ACC112 (cell line): Measurements from ENCODE around the gene FBN3.
"Not testable (repeated sequence)": the region's sequence is repeated elsewhere in the genome, so short reads cannot be mapped to it uniquely, and the experiment has no call there.

Experiments used
- H2AFZ ChIP-seq: fragments of 200-600 bp; sonication (generic); one replicate; pipeline ENCODE4 v1.6.0; 2017; ENCODE audit warnings: antibody characterized with exemption, low read length; ENCODE audit not compliant: unreplicated experiment
- H3K27ac ChIP-seq: fragments of 200-600 bp; sonication (generic); 2 replicates; pipeline ENCODE4 v1.5.1; 2014; ENCODE audit warnings: low read depth, mild to moderate bottlenecking, antibody characterized with exemption, low read length, moderate library complexity
- H3K27me3 ChIP-seq: fragments of 200-600 bp; sonication (generic); 2 replicates; pipeline ENCODE4 v1.6.1; 2014; ENCODE audit warnings: mild to moderate bottlenecking, antibody characterized with exemption, low read length, moderate library complexity, mixed read lengths; ENCODE audit not compliant: insufficient read depth
- H3K36me3 ChIP-seq: fragments of 200-600 bp; sonication (generic); 2 replicates; pipeline ENCODE4 v1.6.1; 2016; ENCODE audit warnings: mild to moderate bottlenecking, antibody characterized with exemption, low read length, moderate library complexity, mixed read lengths; ENCODE audit not compliant: insufficient read depth
- H3K4me1 ChIP-seq: fragments of 200-600 bp; sonication (generic); one replicate; pipeline ENCODE4 v1.6.1; 2016; ENCODE audit warnings: low read length, mixed read lengths; ENCODE audit not compliant: insufficient read depth, unreplicated experiment, control insufficient read depth
- H3K4me3 ChIP-seq: fragments of 200-600 bp; sonication (generic); 2 replicates; pipeline ENCODE4 v1.5.1; 2014; ENCODE audit warnings: mild to moderate bottlenecking, low read depth, low read length
- H3K79me2 ChIP-seq: fragments of 200-600 bp; sonication (generic); one replicate; pipeline ENCODE4 v1.6.0; 2016; ENCODE audit warnings: low read length; ENCODE audit not compliant: control insufficient read depth, unreplicated experiment, insufficient read depth

Gene FBN3

DNA sequence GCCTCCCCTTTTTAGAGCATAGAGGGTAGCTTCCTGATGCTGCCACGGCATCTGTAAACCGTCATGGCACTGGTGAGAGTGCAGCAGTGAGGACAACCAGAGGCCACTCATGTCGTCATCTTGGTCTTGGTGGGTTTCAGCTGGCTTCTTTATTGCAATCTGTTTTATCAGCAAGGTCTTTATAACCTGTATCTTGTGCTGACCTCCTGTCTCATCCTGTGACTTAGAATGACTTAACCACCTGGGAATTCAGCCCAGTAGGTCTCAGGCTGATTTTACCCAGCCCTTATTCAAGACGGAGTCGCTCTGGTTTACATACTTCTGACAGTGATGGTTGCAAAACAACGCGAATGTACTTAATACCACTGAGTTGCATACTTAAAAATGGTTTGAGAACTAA is 14.4 kb upstream of the FBN3 start:
- no peak overlapping the region for H2AFZ ChIP-seq
- no peaks in the 10 kb centered on the region for H3K36me3 ChIP-seq
- H3K27ac ChIP-seq, result no peak overlapping the region
- H3K4me3 ChIP-seq, result no peak overlapping the region
- H3K27me3 ChIP-seq, result no peaks in the 10 kb centered on the region
- no peaks in the 10 kb centered on the region for H3K4me1 ChIP-seq
- no peaks in the 10 kb centered on the region for H3K79me2 ChIP-seq

DNA sequence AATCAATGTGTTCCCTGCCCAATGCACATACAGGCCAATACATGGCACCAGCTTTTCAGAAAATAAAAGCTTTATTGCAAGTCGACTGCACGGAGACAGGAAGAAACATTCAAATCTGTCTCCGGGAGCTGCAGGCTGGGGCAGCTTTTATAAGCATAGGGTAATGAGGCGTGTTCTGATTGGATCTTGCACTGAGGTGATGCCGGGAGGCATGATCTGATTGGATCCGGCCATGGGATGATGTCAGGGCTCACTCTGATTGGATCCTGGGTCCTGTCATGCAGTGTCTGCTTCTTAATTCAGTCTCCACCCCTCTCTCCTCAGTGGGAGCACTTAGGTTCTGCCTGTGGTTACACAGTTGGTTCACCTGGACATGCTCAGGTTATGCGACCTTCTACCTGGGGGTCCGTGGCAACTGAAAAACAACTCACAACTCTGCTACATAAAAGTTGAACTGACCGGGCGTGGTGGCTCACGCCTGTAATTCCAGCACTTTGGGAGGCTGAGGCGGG is 11.8 kb upstream of the FBN3 start:
- H3K27ac ChIP-seq, result no peak overlapping the region
- H3K79me2 ChIP-seq, result no peaks in the 10 kb centered on the region
- peaks cover 5% of the 10 kb centered on the region; the same call in 1 of the 2 replicates for H3K27me3 ChIP-seq
- H3K4me1 ChIP-seq, result no peaks in the 10 kb centered on the region
- no peak overlapping the region for H2AFZ ChIP-seq
- no peaks in the 10 kb centered on the region for H3K36me3 ChIP-seq
- no peak overlapping the region for H3K4me3 ChIP-seq

GRCh38 chr19:8159322-8159721 is 9.9 kb upstream of the FBN3 start:
- not testable (repeated sequence) for H3K27ac ChIP-seq

GRCh38 chr19:8158411-8159074 is 9.2 kb upstream of the FBN3 start:
- Histone ChIP-seq H3K27ac (no peak overlapping the region), H3K4me1 (peaks cover 4% of the 10 kb centered on the region), H2AFZ (no peak overlapping the region), H3K4me3 (no peak overlapping the region), H3K79me2 (no peaks in the 10 kb centered on the region), H3K27me3 (peaks cover 5% of the 10 kb centered on the region; the same call in 1 of the 2 replicates), H3K36me3 (no peaks in the 10 kb centered on the region)

More at GRCh38 chr19:8159322-8159721, 9.9 kb upstream of the FBN3 start:
- not testable (repeated sequence) for H3K4me1 ChIP-seq, H2AFZ ChIP-seq, H3K4me3 ChIP-seq, H3K27me3 ChIP-seq, H3K36me3 ChIP-seq, H3K79me2 ChIP-seq

- Histone ChIP-seq H3K4me3 (no peak overlapping the region), H3K79me2 (no peaks in the 10 kb centered on the region), H3K36me3 (no peaks in the 10 kb centered on the region), H2AFZ (no peak overlapping the region), H3K4me1 (peaks cover 4% of the 10 kb centered on the region), H3K27ac (no peak overlapping the region), H3K27me3 (peaks cover 20% of the 10 kb centered on the region)
These were observed 5.9 kb upstream of the FBN3 start for GRCh38 chr19:8155318-8155717.

DNA sequence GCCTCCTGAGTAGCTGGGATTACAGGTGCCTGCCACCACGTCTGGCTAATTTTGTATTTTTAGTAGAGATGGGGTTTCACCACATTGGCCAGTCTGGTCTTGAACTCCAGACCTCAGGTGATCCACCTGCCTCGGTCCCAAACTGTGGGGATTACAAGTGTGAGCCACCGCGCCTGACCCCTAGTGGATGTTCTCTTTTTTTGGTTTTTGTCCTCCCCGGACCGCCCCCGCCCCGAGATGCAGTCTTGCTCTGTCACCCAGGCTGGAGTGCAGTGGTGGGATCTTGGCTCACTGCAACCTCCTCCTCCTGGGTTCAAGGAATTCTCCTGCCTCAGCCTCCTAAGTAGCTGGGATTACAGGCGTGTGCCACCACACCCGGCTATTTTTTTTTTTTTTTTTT is 4.6 kb upstream of the FBN3 start:
- not testable (repeated sequence) for H3K79me2 ChIP-seq

DNA sequence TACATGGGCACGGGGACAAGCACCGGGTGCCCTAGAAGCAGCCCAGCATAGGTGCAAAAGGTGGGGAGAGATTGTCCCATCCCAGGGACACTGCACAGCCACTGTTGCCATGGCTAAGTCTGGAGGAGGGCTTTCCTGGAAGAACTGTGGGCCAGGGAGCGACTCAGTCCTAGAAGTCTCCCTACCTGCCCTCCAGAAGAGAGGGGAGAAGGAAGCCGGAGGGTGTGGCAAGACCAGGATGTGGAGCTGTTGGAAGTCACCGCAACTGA is 2.3 kb upstream of the FBN3 start:
- H3K4me3 ChIP-seq, result no peak overlapping the region
- H3K36me3 ChIP-seq, result no peaks in the 10 kb centered on the region
- H2AFZ ChIP-seq, result no peak overlapping the region
- no peaks in the 10 kb centered on the region for H3K79me2 ChIP-seq
- H3K4me1 ChIP-seq, result peaks cover 4% of the 10 kb centered on the region
- peaks cover 47% of the 10 kb centered on the region for H3K27me3 ChIP-seq
- no peak overlapping the region for H3K27ac ChIP-seq

More for the DNA sequence above, 4.6 kb upstream of the FBN3 start:
- H3K4me3 ChIP-seq, H2AFZ ChIP-seq, H3K36me3 ChIP-seq, H3K4me1 ChIP-seq, H3K27ac ChIP-seq: not testable (repeated sequence)
- peaks cover 29% of the 10 kb centered on the region for H3K27me3 ChIP-seq

DNA sequence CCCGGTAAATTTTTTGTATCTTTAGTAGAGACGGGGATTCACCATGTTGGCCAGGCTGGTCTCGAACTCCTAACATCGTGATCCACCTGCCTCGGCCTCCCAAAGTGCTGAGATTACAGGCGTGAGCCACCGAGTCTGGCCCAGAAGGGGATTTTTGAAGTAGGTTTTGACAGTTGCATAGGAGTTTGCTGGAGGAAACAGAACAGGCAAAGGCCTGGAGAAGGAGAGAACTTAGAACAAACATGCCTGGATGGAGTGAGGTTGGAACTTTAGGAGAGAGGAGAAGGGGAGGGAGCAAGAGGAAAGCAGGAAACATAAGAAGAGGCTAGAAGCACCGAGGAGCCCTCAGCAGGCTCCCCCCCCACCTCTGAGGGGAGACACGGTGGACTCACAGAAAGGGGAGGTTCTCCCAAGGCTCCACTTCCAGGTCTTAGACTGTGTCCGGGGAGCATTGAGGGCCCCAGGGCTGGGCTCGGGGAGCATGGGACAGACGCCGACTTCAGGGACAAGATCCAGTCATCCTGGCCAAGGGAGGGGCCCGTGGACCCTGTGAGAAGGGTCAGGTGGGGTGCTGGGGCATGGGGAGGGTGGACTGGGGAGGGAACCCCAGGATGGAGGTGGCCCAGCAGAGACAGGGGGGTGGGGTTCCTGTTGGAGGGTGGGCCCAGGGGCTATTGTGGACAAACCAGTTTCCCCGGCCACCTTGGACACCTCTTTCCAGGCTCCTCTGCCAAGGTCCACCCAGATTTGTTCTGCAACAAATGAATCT is 1.8 kb upstream of the FBN3 start:
- Histone ChIP-seq H3K36me3 (no peaks in the 10 kb centered on the region), H3K27me3 (peaks cover 47% of the 10 kb centered on the region), H3K27ac (no peak overlapping the region), H3K79me2 (no peaks in the 10 kb centered on the region), H2AFZ (no peak overlapping the region), H3K4me3 (no peak overlapping the region), H3K4me1 (peaks cover 4% of the 10 kb centered on the region)

DNA sequence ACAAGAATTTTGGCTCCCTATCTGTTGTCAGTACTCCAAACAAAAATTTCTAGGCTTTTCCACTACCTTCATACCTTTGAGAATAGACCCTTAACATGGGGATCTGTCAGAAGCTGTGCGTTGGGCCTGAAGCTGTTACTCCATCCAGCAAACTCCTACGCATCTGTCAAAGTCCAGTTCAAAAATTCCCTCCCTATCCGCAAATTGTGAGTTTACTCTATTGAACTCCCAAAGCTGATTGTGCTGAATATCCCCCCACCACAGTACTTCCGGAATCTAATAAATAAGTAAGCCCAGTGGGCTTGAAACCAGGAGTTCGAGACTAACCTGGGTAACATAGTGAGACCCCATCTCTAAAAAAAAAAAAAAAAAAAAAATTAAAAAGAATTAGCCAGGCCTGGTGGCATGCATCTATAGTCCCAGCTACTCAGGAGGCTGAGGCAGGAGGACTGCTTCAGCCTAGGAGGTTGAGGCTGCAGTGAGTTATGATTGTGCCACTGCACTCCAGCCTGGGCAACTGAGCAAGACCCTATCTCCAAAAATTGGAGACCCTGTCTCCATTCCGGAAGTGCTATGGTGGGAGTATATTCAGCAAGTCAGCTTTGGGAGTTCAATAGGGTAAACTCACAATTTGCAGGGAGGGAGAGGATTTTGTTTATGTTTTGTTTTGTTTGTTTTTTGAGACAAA is 930 bp upstream of the FBN3 start:
- Histone ChIP-seq H3K4me1 (peaks cover 4% of the 10 kb centered on the region), H3K4me3 (no peak overlapping the region), H3K27ac (no peak overlapping the region), H3K36me3 (no peaks in the 10 kb centered on the region), H3K27me3 (peaks cover 47% of the 10 kb centered on the region), H2AFZ (no peak overlapping the region), H3K79me2 (no peaks in the 10 kb centered on the region)

- H3K36me3 ChIP-seq, result no peaks in the 10 kb centered on the region
- no peak overlapping the region for H3K27ac ChIP-seq
- peaks cover 47% of the 10 kb centered on the region for H3K27me3 ChIP-seq
- H3K4me1 ChIP-seq, result no peaks in the 10 kb centered on the region
- no peak overlapping the region for H2AFZ ChIP-seq
- H3K79me2 ChIP-seq, result no peaks in the 10 kb centered on the region
- H3K4me3 ChIP-seq, result no peak overlapping the region
These were observed 757 bp downstream of the FBN3 start for GRCh38 chr19:8148410-8149260.
